GM18870 (cell line): ENCODE data around the gene WDR4.
"Not testable (repeated sequence)": the region's sequence is repeated elsewhere in the genome, so short reads cannot be mapped to it uniquely, and the experiment has no call there.

Experiments
- ATAC-seq: cut with Tn5 transposase; IDR thresholded peaks from one replicate; pipeline ENCODE4 v1.9.1; 2021; ENCODE audit warnings: moderate library complexity; ENCODE audit not compliant: unreplicated experiment

Gene WDR4

GRCh38 chr21:42853621-42854020 lies 25.7 kb downstream of the WDR4 start:
- no peak for ATAC-seq

GRCh38 chr21:42852925-42853570 lies 26.3 kb downstream of the WDR4 start:
- ATAC-seq: no peak

- no peak for ATAC-seq
These were observed 27.3 kb downstream of the WDR4 start for GRCh38 chr21:42851812-42852665.

- no peak for ATAC-seq
These were observed 28.4 kb downstream of the WDR4 start for GRCh38 chr21:42850866-42851391.

GRCh38 chr21:42850463-42850862 lies 28.9 kb downstream of the WDR4 start:
- ATAC-seq: no peak

- no peak for ATAC-seq
These were observed 29.5 kb downstream of the WDR4 start for GRCh38 chr21:42849759-42850412.

- no peak for ATAC-seq
These were observed 30.2 kb downstream of the WDR4 start for GRCh38 chr21:42848932-42849758.

- ATAC-seq: not testable (repeated sequence)
These were observed 31.0 kb downstream of the WDR4 start for GRCh38 chr21:42848144-42848931.

GRCh38 chr21:42847726-42848125 lies 31.6 kb downstream of the WDR4 start:
- no peak for ATAC-seq

- ATAC-seq: no peak
These were observed 32.2 kb downstream of the WDR4 start for GRCh38 chr21:42847051-42847707.

- no peak for ATAC-seq
These were observed 33.1 kb downstream of the WDR4 start for GRCh38 chr21:42846221-42846620.

- no peak for ATAC-seq
These were observed 33.9 kb downstream of the WDR4 start for GRCh38 chr21:42845296-42845965.

GRCh38 chr21:42844411-42845113 lies 34.8 kb downstream of the WDR4 start:
- ATAC-seq: no peak

GRCh38 chr21:42843056-42843455 lies 36.3 kb downstream of the WDR4 start:
- ATAC-seq: no peak

GRCh38 chr21:42841916-42842655 lies 37.3 kb downstream of the WDR4 start:
- ATAC-seq: not testable (repeated sequence)

- ATAC-seq: no peak
These were observed 38.0 kb downstream of the WDR4 start for GRCh38 chr21:42841156-42841915.
